ENCODE data around the gene SLC6A8.
"Not testable (repeated sequence)": the region's sequence is repeated elsewhere in the genome, so short reads cannot be mapped to it uniquely, and the experiment has no call there.

Gene SLC6A8

GRCh38 chrX:153694687-153695270 is 7.1 kb downstream of the SLC6A8 start:
- no peak overlapping the region for H3K4me3 ChIP-seq (ENCODE audit: control insufficient read depth, low read depth, low read length)
- no peak for DNase-seq (ENCODE audit: low read depth)
- no peak for TF ChIP-seq CTCF (IDR thresholded peaks at IDR 0.05; ENCODE audit: control insufficient read depth, insufficient read depth, low read depth, low read length, missing control alignments)

GRCh38 chrX:153696100-153696499 is 8.4 kb downstream of the SLC6A8 start:
- no peak for TF ChIP-seq CTCF (IDR thresholded peaks at IDR 0.05; ENCODE audit: control insufficient read depth, insufficient read depth, low read depth, low read length, missing control alignments)
- no peak for DNase-seq (ENCODE audit: low read depth)
- no peak overlapping the region for H3K4me3 ChIP-seq (ENCODE audit: control insufficient read depth, low read depth, low read length)

GRCh38 chrX:153696538-153696937 is 8.8 kb downstream of the SLC6A8 start:
- H3K4me3 ChIP-seq (ENCODE audit: control insufficient read depth, low read depth, low read length); DNase-seq (ENCODE audit: low read depth): not testable (repeated sequence)

- H3K4me3 ChIP-seq (ENCODE audit: control insufficient read depth, low read depth, low read length); DNase-seq (ENCODE audit: low read depth): not testable (repeated sequence)
Observed at GRCh38 chrX:153696986-153697722, 9.4 kb downstream of the SLC6A8 start.

- no peak for DNase-seq (ENCODE audit: low read depth)
Observed at GRCh38 chrX:153697924-153698865, 10.5 kb downstream of the SLC6A8 start.

GRCh38 chrX:153699210-153699783 is 11.6 kb downstream of the SLC6A8 start:
- DNase-seq (ENCODE audit: low read depth); H3K4me3 ChIP-seq (ENCODE audit: control insufficient read depth, low read depth, low read length): not testable (repeated sequence)

More at GRCh38 chrX:153697924-153698865, 10.5 kb downstream of the SLC6A8 start:
- TF ChIP-seq CTCF (IDR thresholded peaks at IDR 0.05; ENCODE audit: control insufficient read depth, insufficient read depth, low read depth, low read length, missing control alignments): no peak
- H3K4me3 ChIP-seq (ENCODE audit: control insufficient read depth, low read depth, low read length): no peak overlapping the region

GRCh38 chrX:153699784-153700371 is 12.2 kb downstream of the SLC6A8 start:
- not testable (repeated sequence) for H3K4me3 ChIP-seq (ENCODE audit: control insufficient read depth, low read depth, low read length)

GRCh38 chrX:153700376-153700945 is 12.7 kb downstream of the SLC6A8 start:
- no peak overlapping the region for H3K4me3 ChIP-seq (ENCODE audit: control insufficient read depth, low read depth, low read length)
- TF ChIP-seq CTCF (IDR thresholded peaks at IDR 0.05; ENCODE audit: control insufficient read depth, insufficient read depth, low read depth, low read length, missing control alignments): no peak
- DNase-seq (ENCODE audit: low read depth): no peak

More at GRCh38 chrX:153699784-153700371, 12.2 kb downstream of the SLC6A8 start:
- not testable (repeated sequence) for DNase-seq (ENCODE audit: low read depth)

Data from AG09309 (cell line).